ENCODE results near the gene PIWIL1.

PIWIL1 gene

DNA sequence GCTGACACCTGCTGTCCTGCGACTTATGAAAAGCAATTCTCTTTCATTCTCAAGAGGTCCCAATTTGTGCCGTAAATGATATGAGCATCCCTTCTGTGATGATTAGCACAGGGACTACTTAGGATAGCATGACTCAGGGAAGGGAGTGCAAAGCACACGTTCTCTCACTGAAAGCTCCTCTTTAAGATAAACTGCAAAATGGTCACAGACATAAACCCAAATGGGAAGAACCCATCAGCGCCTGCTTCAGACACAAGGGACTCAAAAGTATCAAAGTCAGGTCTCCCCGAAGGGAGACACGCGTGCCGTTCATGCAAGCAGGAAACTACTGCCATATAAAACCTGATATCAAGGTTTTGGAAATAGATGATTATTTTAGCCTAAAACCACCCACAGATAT, 33.9 kb upstream of the PIWIL1 start:
- TF ChIP-seq, protein P1, sequence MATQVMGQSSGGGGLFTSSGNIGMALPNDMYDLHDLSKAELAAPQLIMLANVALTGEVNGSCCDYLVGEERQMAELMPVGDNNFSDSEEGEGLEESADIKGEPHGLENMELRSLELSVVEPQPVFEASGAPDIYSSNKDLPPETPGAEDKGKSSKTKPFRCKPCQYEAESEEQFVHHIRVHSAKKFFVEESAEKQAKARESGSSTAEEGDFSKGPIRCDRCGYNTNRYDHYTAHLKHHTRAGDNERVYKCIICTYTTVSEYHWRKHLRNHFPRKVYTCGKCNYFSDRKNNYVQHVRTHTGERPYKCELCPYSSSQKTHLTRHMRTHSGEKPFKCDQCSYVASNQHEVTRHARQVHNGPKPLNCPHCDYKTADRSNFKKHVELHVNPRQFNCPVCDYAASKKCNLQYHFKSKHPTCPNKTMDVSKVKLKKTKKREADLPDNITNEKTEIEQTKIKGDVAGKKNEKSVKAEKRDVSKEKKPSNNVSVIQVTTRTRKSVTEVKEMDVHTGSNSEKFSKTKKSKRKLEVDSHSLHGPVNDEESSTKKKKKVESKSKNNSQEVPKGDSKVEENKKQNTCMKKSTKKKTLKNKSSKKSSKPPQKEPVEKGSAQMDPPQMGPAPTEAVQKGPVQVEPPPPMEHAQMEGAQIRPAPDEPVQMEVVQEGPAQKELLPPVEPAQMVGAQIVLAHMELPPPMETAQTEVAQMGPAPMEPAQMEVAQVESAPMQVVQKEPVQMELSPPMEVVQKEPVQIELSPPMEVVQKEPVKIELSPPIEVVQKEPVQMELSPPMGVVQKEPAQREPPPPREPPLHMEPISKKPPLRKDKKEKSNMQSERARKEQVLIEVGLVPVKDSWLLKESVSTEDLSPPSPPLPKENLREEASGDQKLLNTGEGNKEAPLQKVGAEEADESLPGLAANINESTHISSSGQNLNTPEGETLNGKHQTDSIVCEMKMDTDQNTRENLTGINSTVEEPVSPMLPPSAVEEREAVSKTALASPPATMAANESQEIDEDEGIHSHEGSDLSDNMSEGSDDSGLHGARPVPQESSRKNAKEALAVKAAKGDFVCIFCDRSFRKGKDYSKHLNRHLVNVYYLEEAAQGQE (IDR thresholded peaks at IDR 0.05; ENCODE audit: insufficient read depth in 1 of 2, low read depth in 2 of 2, low read length in 2 of 2): no peak
- TF ChIP-seq SIN3A (IDR thresholded peaks at IDR 0.05; ENCODE audit: borderline replicate concordance, insufficient read depth, low read length): no peak
- TF ChIP-seq TAF1 (IDR thresholded peaks at IDR 0.05; ENCODE audit: borderline replicate concordance, insufficient read depth, low read length): no peak
- TF ChIP-seq FOXP2 (optimal IDR thresholded peaks at IDR 0.05; ENCODE audit: borderline replicate concordance, extremely low read depth, extremely low read length, insufficient read depth): no peak

DNA sequence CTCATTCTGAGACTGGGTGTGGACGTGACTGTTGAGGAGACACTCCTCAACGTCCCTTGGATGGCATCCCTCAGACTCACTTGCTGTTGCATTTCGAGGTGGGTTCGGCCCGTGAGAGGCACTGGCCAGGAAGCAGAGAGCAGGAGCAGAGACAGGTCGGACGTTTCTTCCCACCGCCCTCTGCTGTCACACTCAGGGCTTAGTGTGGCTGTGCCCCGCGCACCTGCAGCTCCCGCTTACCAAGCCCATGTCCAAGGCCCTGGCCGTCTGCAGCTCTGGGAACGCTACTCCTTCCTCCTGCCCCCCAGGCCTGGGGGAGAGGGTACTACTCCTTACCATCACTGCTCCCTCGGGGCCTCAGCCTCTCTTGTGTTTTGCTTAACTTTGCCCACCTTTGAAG, 29.8 kb upstream of the PIWIL1 start:
- TF ChIP-seq FOXP2 (optimal IDR thresholded peaks at IDR 0.05; ENCODE audit: borderline replicate concordance, extremely low read depth, extremely low read length, insufficient read depth) (no peak), POLR2AphosphoS5 (IDR thresholded peaks at IDR 0.05; ENCODE audit: low read depth, low read length) (no peak), SIN3A (IDR thresholded peaks at IDR 0.05; ENCODE audit: borderline replicate concordance, insufficient read depth, low read length) (no peak), TAF1 (IDR thresholded peaks at IDR 0.05; ENCODE audit: borderline replicate concordance, insufficient read depth, low read length) (no peak)
- TF ChIP-seq, protein P1 (IDR thresholded peaks at IDR 0.05; ENCODE audit: insufficient read depth in 1 of 2, low read depth in 2 of 2, low read length in 2 of 2): no peak

DNA sequence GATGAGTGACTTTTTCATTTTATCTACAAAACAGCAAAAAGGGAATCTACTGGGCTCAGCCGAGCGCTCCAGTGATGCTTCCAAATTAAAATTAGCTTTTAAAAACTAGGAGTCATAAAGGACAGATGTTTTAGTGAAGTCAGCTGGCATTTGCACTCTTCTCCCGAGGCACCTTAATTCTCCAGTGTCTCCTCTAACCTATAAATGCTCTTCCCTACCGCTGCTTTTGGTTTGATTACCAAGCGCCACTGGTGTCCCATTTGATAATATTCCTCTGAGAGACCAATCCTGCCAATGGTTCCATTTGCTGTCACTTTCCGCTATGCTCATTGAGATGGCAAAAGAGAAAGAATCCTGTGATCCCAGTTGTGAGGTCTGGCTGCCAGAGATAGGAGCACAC, 29.3 kb upstream of the PIWIL1 start:
- TF ChIP-seq FOXP2 (optimal IDR thresholded peaks at IDR 0.05; ENCODE audit: borderline replicate concordance, extremely low read depth, extremely low read length, insufficient read depth) (no peak), POLR2AphosphoS5 (IDR thresholded peaks at IDR 0.05; ENCODE audit: low read depth, low read length) (no peak), TAF1 (IDR thresholded peaks at IDR 0.05; ENCODE audit: borderline replicate concordance, insufficient read depth, low read length) (no peak), SIN3A (IDR thresholded peaks at IDR 0.05; ENCODE audit: borderline replicate concordance, insufficient read depth, low read length) (no peak)
- TF ChIP-seq, protein P1 (IDR thresholded peaks at IDR 0.05; ENCODE audit: insufficient read depth in 1 of 2, low read depth in 2 of 2, low read length in 2 of 2): no peak

DNA sequence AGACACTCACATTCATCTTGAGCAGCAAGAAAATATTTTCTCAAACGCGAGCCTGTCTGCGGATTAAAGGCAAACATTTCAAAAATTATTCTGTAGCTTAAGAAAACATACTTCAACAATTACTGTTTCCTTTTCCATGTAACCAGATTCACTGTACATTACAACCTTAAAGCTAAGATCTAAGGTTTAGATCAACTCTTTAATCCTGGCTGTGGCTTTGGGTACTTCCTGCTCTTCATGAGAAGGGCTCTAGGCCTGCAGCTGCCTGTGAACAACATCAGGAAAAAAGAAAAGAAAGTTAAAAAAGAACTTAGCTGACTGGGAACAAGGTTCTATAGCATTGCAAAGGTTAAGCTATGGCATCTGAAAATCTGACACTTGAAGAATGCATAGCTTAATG, 21.4 kb upstream of the PIWIL1 start:
- TF ChIP-seq FOXP2 (optimal IDR thresholded peaks at IDR 0.05; ENCODE audit: borderline replicate concordance, extremely low read depth, extremely low read length, insufficient read depth): no peak
- TF ChIP-seq POLR2AphosphoS5 (IDR thresholded peaks at IDR 0.05; ENCODE audit: low read depth, low read length): no peak
- no peak for TF ChIP-seq TAF1 (IDR thresholded peaks at IDR 0.05; ENCODE audit: borderline replicate concordance, insufficient read depth, low read length)
- TF ChIP-seq, protein P1 (IDR thresholded peaks at IDR 0.05; ENCODE audit: insufficient read depth in 1 of 2, low read depth in 2 of 2, low read length in 2 of 2): no peak
- TF ChIP-seq SIN3A (IDR thresholded peaks at IDR 0.05; ENCODE audit: borderline replicate concordance, insufficient read depth, low read length): no peak

DNA sequence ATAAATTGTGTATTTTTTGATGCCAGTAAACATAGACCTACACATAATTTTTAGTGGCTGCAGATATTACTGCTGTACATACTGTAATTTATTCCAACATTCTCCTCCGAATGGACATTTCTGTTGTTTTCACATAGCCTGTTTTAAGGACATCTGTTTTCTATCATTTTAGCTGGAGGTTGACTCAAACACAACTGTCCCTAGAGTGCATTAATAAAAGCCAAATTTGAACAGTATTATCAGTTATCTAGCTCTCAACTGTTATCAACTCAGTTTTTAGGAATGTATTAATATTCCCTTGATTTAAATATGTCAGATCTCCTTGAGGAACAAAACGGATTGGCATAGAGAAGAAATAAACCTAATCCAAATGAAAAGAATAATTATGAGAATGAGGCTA, 17.2 kb upstream of the PIWIL1 start:
- TF ChIP-seq POLR2AphosphoS5 (IDR thresholded peaks at IDR 0.05; ENCODE audit: low read depth, low read length) (no peak), TAF1 (IDR thresholded peaks at IDR 0.05; ENCODE audit: borderline replicate concordance, insufficient read depth, low read length) (no peak), FOXP2 (optimal IDR thresholded peaks at IDR 0.05; ENCODE audit: borderline replicate concordance, extremely low read depth, extremely low read length, insufficient read depth) (no peak), SIN3A (IDR thresholded peaks at IDR 0.05; ENCODE audit: borderline replicate concordance, insufficient read depth, low read length) (no peak)
- TF ChIP-seq, protein P1 (IDR thresholded peaks at IDR 0.05; ENCODE audit: insufficient read depth in 1 of 2, low read depth in 2 of 2, low read length in 2 of 2): no peak
